DND-41 (cell line): ENCODE measurements around the gene RBMS1.

Experiments
- ATAC-seq: fragments of 200-7000 bp; cut with Tn5 transposase; 3 replicates; pipeline ENCODE4 v1.9.1; 2021; ENCODE audit warnings: low read depth; ENCODE audit not compliant: insufficient read depth
- DNase-seq: peaks from one replicate; pipeline ENCODE4 v3.0.0-alpha.2; 2020
- H2AFZ ChIP-seq: 2 replicates; pipeline ENCODE4 v1.6.0; 2012; ENCODE audit warnings: low read depth, low read length
- H3K27ac ChIP-seq: 2 replicates; pipeline ENCODE4 v1.5.1; 2012; ENCODE audit warnings: low read length, inconsistent platforms
- H3K27me3 ChIP-seq: fragments of 200-600 bp; sonication (generic); 2 replicates; pipeline ENCODE4 v1.6.0; 2012; ENCODE audit warnings: low read length, mild to moderate bottlenecking, inconsistent platforms; ENCODE audit not compliant: insufficient read depth, poor library complexity
- H3K36me3 ChIP-seq: 2 replicates; pipeline ENCODE4 v1.5.1; 2012; ENCODE audit warnings: low read length, inconsistent platforms; ENCODE audit not compliant: insufficient read depth
- H3K4me1 ChIP-seq: 2 replicates; pipeline ENCODE4 v1.5.1; 2012; ENCODE audit warnings: mild to moderate bottlenecking, low read length; ENCODE audit not compliant: insufficient read depth
- H3K4me2 ChIP-seq: 2 replicates; pipeline ENCODE4 v1.6.0; 2012; ENCODE audit warnings: mild to moderate bottlenecking, moderate library complexity, low read length, inconsistent platforms; ENCODE audit not compliant: insufficient read depth
- H3K4me3 ChIP-seq, 2 experiments: fragments of 200-600 bp in 1 of 2; shearing (Covaris generic) in 1 of 2; 2 replicates each; pipeline ENCODE4 v1.5.1; 2012 to 2016; ENCODE audit warnings: inconsistent platforms in 2 of 2, low read length in 2 of 2, mild to moderate bottlenecking in 2 of 2, low read depth in 1 of 2, moderate library complexity in 1 of 2
- H3K79me2 ChIP-seq: 2 replicates; pipeline ENCODE4 v1.6.0; 2012; ENCODE audit warnings: low read length, inconsistent platforms; ENCODE audit not compliant: insufficient read depth
- H3K9ac ChIP-seq: 2 replicates; pipeline ENCODE4 v1.6.0; 2012; ENCODE audit warnings: low read depth, mild to moderate bottlenecking, inconsistent platforms, low read length, moderate library complexity
- H3K9me3 ChIP-seq: 2 replicates; pipeline ENCODE4 v1.5.1; 2012; ENCODE audit warnings: low read length, moderate library complexity, mild to moderate bottlenecking, inconsistent platforms; ENCODE audit not compliant: insufficient read depth, severe bottlenecking
- H4K20me1 ChIP-seq: 2 replicates; pipeline ENCODE4 v1.6.0; 2012; ENCODE audit warnings: low read length; ENCODE audit not compliant: insufficient read depth
- EZH2 ChIP-seq: IDR thresholded peaks from 3 replicates; pipeline ENCODE4 v1.6.1; 2012; ENCODE audit warnings: borderline replicate concordance, low read depth, mild to moderate bottlenecking, moderate library complexity, low read length, inconsistent platforms; ENCODE audit not compliant: severe bottlenecking
- TF ChIP-seq, protein P1 (sequence below): IDR thresholded peaks from 2 replicates; pipeline ENCODE4 v1.5.1; 2012; ENCODE audit warnings: borderline replicate concordance, low read length, moderate library complexity, mild to moderate bottlenecking; ENCODE audit not compliant: poor library complexity, severe bottlenecking; ENCODE audit errors: extremely low read depth

The RBMS1 gene

DNA sequence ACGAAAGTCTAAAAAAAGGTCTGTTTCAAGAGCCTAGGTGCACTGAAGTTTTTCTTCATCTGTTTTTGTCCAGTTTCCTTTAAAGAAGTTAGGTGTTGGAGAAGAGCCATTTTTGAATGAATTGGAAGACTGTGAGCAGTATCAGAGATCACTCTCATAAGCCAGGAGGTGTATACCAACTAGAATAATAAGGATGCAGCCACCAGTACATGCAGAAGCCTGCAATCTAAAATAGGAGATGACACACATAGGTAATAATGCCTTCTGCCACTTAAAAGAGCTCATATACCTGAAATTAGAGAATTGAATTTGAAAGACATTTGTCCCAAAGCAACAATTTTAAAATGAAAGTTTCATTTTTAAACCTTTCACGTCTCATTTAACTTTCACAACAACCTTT is 81.7 kb downstream of the RBMS1 start:
- Histone ChIP-seq H3K4me2 (no peak overlapping the region), H3K27ac (no peak overlapping the region), H3K27me3 (no peaks in the 10 kb centered on the region), H3K4me3 (no peak overlapping the region), H3K4me1 (peaks cover 38% of the 10 kb centered on the region), H3K9ac (no peak overlapping the region), H3K79me2 (no peaks in the 10 kb centered on the region; the same call in 1 of the 2 replicates), H3K9me3 (no peaks in the 10 kb centered on the region), H3K36me3 (no peaks in the 10 kb centered on the region; the same call in 1 of the 2 replicates), H2AFZ (no peak overlapping the region), H4K20me1 (no peaks in the 10 kb centered on the region)
- ATAC-seq: no peak
- no peak for DNase-seq
- TF ChIP-seq EZH2: no peak

- Histone ChIP-seq H3K9me3 (no peaks in the 10 kb centered on the region), H2AFZ (no peak overlapping the region), H3K4me1 (peaks cover 44% of the 10 kb centered on the region), H4K20me1 (no peaks in the 10 kb centered on the region), H3K27me3 (no peaks in the 10 kb centered on the region), H3K4me3 (no peak overlapping the region), H3K9ac (no peak overlapping the region), H3K36me3 (no peaks in the 10 kb centered on the region; the same call in 1 of the 2 replicates), H3K27ac (peak overlapping the region; percentile 39), H3K79me2 (peaks cover 6% of the 10 kb centered on the region), H3K4me2 (no peak overlapping the region)
- TF ChIP-seq EZH2: no peak
- TF ChIP-seq, protein P1, sequence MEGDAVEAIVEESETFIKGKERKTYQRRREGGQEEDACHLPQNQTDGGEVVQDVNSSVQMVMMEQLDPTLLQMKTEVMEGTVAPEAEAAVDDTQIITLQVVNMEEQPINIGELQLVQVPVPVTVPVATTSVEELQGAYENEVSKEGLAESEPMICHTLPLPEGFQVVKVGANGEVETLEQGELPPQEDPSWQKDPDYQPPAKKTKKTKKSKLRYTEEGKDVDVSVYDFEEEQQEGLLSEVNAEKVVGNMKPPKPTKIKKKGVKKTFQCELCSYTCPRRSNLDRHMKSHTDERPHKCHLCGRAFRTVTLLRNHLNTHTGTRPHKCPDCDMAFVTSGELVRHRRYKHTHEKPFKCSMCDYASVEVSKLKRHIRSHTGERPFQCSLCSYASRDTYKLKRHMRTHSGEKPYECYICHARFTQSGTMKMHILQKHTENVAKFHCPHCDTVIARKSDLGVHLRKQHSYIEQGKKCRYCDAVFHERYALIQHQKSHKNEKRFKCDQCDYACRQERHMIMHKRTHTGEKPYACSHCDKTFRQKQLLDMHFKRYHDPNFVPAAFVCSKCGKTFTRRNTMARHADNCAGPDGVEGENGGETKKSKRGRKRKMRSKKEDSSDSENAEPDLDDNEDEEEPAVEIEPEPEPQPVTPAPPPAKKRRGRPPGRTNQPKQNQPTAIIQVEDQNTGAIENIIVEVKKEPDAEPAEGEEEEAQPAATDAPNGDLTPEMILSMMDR: no peak
- DNase-seq (peak; percentile 35), ATAC-seq (0 out of 3 replicates have a peak, but pooled peaks have one; percentile 10)
Measured at GRCh38 chr2:160411167-160411566, 82.4 kb downstream of the RBMS1 start.

DNA sequence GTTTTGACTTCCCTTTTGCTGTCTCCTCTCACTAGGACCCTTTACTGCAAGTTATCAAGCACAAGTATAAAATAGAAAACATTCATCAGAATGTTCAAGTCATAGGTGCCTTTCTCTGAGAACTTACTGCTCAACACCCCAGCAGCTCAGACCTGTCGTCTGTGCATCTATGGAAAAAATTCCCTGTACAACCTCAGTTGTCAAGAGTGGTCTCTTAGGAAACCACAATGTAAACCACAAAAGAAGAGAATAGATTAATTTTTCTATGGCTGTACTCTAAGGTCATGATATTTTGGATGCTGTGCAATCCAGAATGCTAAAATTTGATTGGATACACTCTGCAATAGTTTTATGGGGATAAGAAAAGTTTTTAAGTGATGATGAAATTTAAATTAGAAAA is 84.1 kb downstream of the RBMS1 start:
- Histone ChIP-seq H3K79me2 (peaks cover 23% of the 10 kb centered on the region), H3K9ac (no peak overlapping the region), H4K20me1 (no peaks in the 10 kb centered on the region), H3K4me3 (no peak overlapping the region), H2AFZ (no peak overlapping the region), H3K27me3 (no peaks in the 10 kb centered on the region), H3K4me2 (no peak overlapping the region), H3K36me3 (no peaks in the 10 kb centered on the region; the same call in 1 of the 2 replicates), H3K4me1 (peaks cover 60% of the 10 kb centered on the region), H3K27ac (no peak overlapping the region), H3K9me3 (no peaks in the 10 kb centered on the region)
- ATAC-seq (no peak), DNase-seq (no peak)
- TF ChIP-seq, protein P1: no peak

DNA sequence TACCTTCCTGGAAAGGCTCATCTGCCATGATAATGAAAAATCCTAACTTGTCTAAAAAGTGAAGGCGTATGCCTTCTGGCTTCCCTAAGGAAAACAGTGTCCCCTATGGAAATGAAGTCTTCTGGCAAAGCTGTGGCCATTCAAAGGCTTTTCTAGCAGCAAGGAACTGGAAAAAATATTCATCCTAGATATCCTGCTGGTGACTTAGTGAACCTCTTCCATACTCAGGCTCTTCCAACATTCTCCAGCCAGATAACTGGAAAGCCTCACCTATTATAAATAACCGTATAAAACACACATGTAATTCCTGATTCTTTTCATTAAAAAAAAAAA is 84.7 kb downstream of the RBMS1 start:
- Histone ChIP-seq H3K9ac (no peak overlapping the region), H3K9me3 (no peaks in the 10 kb centered on the region), H2AFZ (no peak overlapping the region), H3K4me2 (no peak overlapping the region), H3K4me1 (peaks cover 66% of the 10 kb centered on the region), H3K27ac (no peak overlapping the region), H4K20me1 (no peaks in the 10 kb centered on the region), H3K36me3 (no peaks in the 10 kb centered on the region; the same call in 1 of the 2 replicates), H3K79me2 (peaks cover 29% of the 10 kb centered on the region), H3K27me3 (no peaks in the 10 kb centered on the region), H3K4me3 (no peak overlapping the region)
- no peak for ATAC-seq
- no peak for DNase-seq
- no peak for TF ChIP-seq EZH2
